GM12864 (cell line): ENCODE data around the gene DPP8.

ENCODE experiments used
- DNase-seq: peaks from one replicate; pipeline ENCODE4 v3.0.0-alpha.2; 2011; ENCODE audit warnings: low read depth
- H3K4me3 ChIP-seq: 2 replicates; pipeline ENCODE4 v1.5.1; 2011; ENCODE audit warnings: mild to moderate bottlenecking, low read depth, low read length, control low read depth
- CTCF ChIP-seq: IDR thresholded peaks from 2 replicates; pipeline ENCODE4 v1.5.1; 2011; ENCODE audit warnings: low read depth, mild to moderate bottlenecking, moderate library complexity, low read length, control low read depth, inconsistent platforms; ENCODE audit errors: missing control alignments

The DPP8 gene

GRCh38 chr15:65516997-65517865 is at the start of gene DPP8:
DPP8 (minus strand) TSS chr15:65517689; CDS start chr15:65512553, 5,136 bp downstream.
- peak within 1 kb of the TSS; percentile 99 for H3K4me3 ChIP-seq
- TF ChIP-seq CTCF: peak; percentile 94
- DNase-seq: peak; percentile 88

GRCh38 chr15:65561934-65562333 is 44.4 kb upstream of the DPP8 start:
- H3K4me3 ChIP-seq: no peak overlapping the region
- TF ChIP-seq CTCF: no peak
- no peak for DNase-seq

- TF ChIP-seq CTCF: no peak
- no peak for DNase-seq
- H3K4me3 ChIP-seq: no peak overlapping the region
Observed at GRCh38 chr15:65559941-65560340, 42.5 kb upstream of the DPP8 start.

- no peak overlapping the region for H3K4me3 ChIP-seq
- TF ChIP-seq CTCF: no peak
- DNase-seq: no peak
Observed at GRCh38 chr15:65558997-65559760, 41.7 kb upstream of the DPP8 start.

- DNase-seq: no peak
- TF ChIP-seq CTCF: no peak
- H3K4me3 ChIP-seq: no peak overlapping the region
Observed at GRCh38 chr15:65558336-65558735, 40.8 kb upstream of the DPP8 start.

- DNase-seq: no peak
- TF ChIP-seq CTCF: no peak
- H3K4me3 ChIP-seq: no peak overlapping the region
Observed at GRCh38 chr15:65556622-65557021, 39.1 kb upstream of the DPP8 start.
